Hair follicular keratinocyte (primary cell): ENCODE measurements around the gene SYT8. TPM values are rescaled to one million over a fixed set of nuclear protein-coding genes. Genes with fewer than 3 reads are reported as not detected.

Experiments
- total RNA-seq: library from RNA; depleted of rRNA; stranded (reverse); fragments of >200 nt; gene quantifications from 2 replicates; pipeline ENCODE4 v1.2.3, GENCODE V29; 2015

Gene SYT8
- total RNA-seq: 0.70 and 3.3 TPM in 2 replicates

GRCh38 chr11:1834779-1835670, at the start of gene SYT8:
Gene SYT8, plus strand, starts transcription at chr11:1834990. Its CDS starts 116 bp downstream, at chr11:1835106.

GRCh38 chr11:1838426-1839144, 3.8 kb downstream of the SYT8 start, which contains the start of gene TNNI2:
Gene TNNI2, plus strand, starts transcription at chr11:1838981. Its CDS starts 716 bp downstream, at chr11:1839697.

GRCh38 chr11:1852877-1853276, 18.1 kb downstream of the SYT8 start, which contains the start of gene LSP1:
Gene LSP1, plus strand, starts transcription at chr11:1853084. Its CDS starts 61 bp downstream, at chr11:1853145.

Other genes with a start within 250 kb of the SYT8 start
- not detected in 2 replicates for gene KRTAP5-1, start 249.7 kb upstream of the SYT8 start, total RNA-seq
- not detected in 2 replicates for gene KRTAP5-2, start 236.7 kb upstream of the SYT8 start, total RNA-seq
- not detected in 2 replicates for gene KRTAP5-3, start 226.5 kb upstream of the SYT8 start, total RNA-seq
- not detected in 2 replicates for gene KRTAP5-4, start 212.9 kb upstream of the SYT8 start, total RNA-seq
- gene KRTAP5-5, start 205.2 kb upstream of the SYT8 start, total RNA-seq: not detected in 2 replicates
- gene KRTAP5-6, start 137.8 kb upstream of the SYT8 start, total RNA-seq: not detected in 2 replicates
- gene IFITM10, start 84.4 kb upstream of the SYT8 start, total RNA-seq: 0.08 TPM in 1 of 2 replicates, not detected in the other
- 152 and 181 TPM in 2 replicates for gene CTSD, start 71.1 kb upstream of the SYT8 start, total RNA-seq
- gene TNNI2, start 4.0 kb downstream of the SYT8 start, total RNA-seq: not detected in 2 replicates
- 0.19 TPM in 1 of 2 replicates, not detected in the other for gene LSP1, start 18.1 kb downstream of the SYT8 start, total RNA-seq
- not detected in 2 replicates for gene PRR33, start 56.9 kb downstream of the SYT8 start, total RNA-seq
- not detected in 2 replicates for gene TNNT3, start 84.7 kb downstream of the SYT8 start, total RNA-seq
- 218 and 231 TPM in 2 replicates for gene MRPL23, start 112.3 kb downstream of the SYT8 start, total RNA-seq
- gene H19, start 162.9 kb downstream of the SYT8 start, total RNA-seq: 3.3 and 5.1 TPM in 2 replicates